ENCODE results near the gene PTPRN2. TPM values are rescaled to one million over a fixed set of nuclear protein-coding genes. Genes with fewer than 3 reads are reported as not detected.
"Not testable (repeated sequence)": the region's sequence is repeated elsewhere in the genome, so short reads cannot be mapped to it uniquely, and the experiment has no call there.

PTPRN2 gene
- total RNA-seq, 1 donor from 2014 or later: 2.4 TPM

GRCh38 chr7:158331826-158332450, 255.7 kb downstream of the PTPRN2 start:
- not testable (repeated sequence) for H3K4me3 ChIP-seq (ENCODE audit: low read depth, low read length); H3K36me3 ChIP-seq (ENCODE audit: control insufficient read depth, insufficient read depth, low read length); H3K27me3 ChIP-seq (ENCODE audit: control insufficient read depth, insufficient read depth, low read length); DNase-seq (ENCODE audit: low read depth)

- no peak for DNase-seq (ENCODE audit: low read depth)
- Histone ChIP-seq H3K36me3 (ENCODE audit: control insufficient read depth, insufficient read depth, low read length) (no peaks in the 10 kb centered on the region), H3K27me3 (ENCODE audit: control insufficient read depth, insufficient read depth, low read length) (no peaks in the 10 kb centered on the region), H3K4me3 (ENCODE audit: low read depth, low read length) (no peak overlapping the region)
- TF ChIP-seq CTCF (IDR thresholded peaks at IDR 0.05; ENCODE audit: insufficient read depth, low read length, poor library complexity, severe bottlenecking): no peak
These were observed 257.9 kb downstream of the PTPRN2 start for GRCh38 chr7:158329686-158330085.

- H3K4me3 ChIP-seq (ENCODE audit: low read depth, low read length): no peak overlapping the region
- no peaks in the 10 kb centered on the region for H3K27me3 ChIP-seq (ENCODE audit: control insufficient read depth, insufficient read depth, low read length)
- no peak for TF ChIP-seq CTCF (IDR thresholded peaks at IDR 0.05; ENCODE audit: insufficient read depth, low read length, poor library complexity, severe bottlenecking)
- no peak for DNase-seq (ENCODE audit: low read depth)
- no peaks in the 10 kb centered on the region for H3K36me3 ChIP-seq (ENCODE audit: control insufficient read depth, insufficient read depth, low read length)
These were observed 258.5 kb downstream of the PTPRN2 start for GRCh38 chr7:158329014-158329610.

- H3K36me3 ChIP-seq (ENCODE audit: control insufficient read depth, insufficient read depth, low read length): no peaks in the 10 kb centered on the region
- no peak for DNase-seq (ENCODE audit: low read depth)
- H3K4me3 ChIP-seq (ENCODE audit: low read depth, low read length): no peak overlapping the region
- TF ChIP-seq CTCF (IDR thresholded peaks at IDR 0.05; ENCODE audit: insufficient read depth, low read length, poor library complexity, severe bottlenecking): no peak
- no peaks in the 10 kb centered on the region for H3K27me3 ChIP-seq (ENCODE audit: control insufficient read depth, insufficient read depth, low read length)
These were observed 259.1 kb downstream of the PTPRN2 start for GRCh38 chr7:158328376-158329013.

GRCh38 chr7:158327571-158328180, 259.9 kb downstream of the PTPRN2 start:
- no peak for DNase-seq (ENCODE audit: low read depth)
- Histone ChIP-seq H3K27me3 (ENCODE audit: control insufficient read depth, insufficient read depth, low read length) (no peaks in the 10 kb centered on the region), H3K4me3 (ENCODE audit: low read depth, low read length) (no peak overlapping the region), H3K36me3 (ENCODE audit: control insufficient read depth, insufficient read depth, low read length) (no peaks in the 10 kb centered on the region)
- TF ChIP-seq CTCF (IDR thresholded peaks at IDR 0.05; ENCODE audit: insufficient read depth, low read length, poor library complexity, severe bottlenecking): no peak

- TF ChIP-seq CTCF (IDR thresholded peaks at IDR 0.05; ENCODE audit: insufficient read depth, low read length, poor library complexity, severe bottlenecking): no peak
- Histone ChIP-seq H3K27me3 (ENCODE audit: control insufficient read depth, insufficient read depth, low read length) (no peaks in the 10 kb centered on the region), H3K36me3 (ENCODE audit: control insufficient read depth, insufficient read depth, low read length) (no peaks in the 10 kb centered on the region), H3K4me3 (ENCODE audit: low read depth, low read length) (no peak overlapping the region)
- no peak for DNase-seq (ENCODE audit: low read depth)
These were observed 260.6 kb downstream of the PTPRN2 start for GRCh38 chr7:158327012-158327411.

All from kidney epithelial cell (primary cell).